Renal cortical epithelial cell (primary cell): ENCODE data around the gene BRME1. TPM values are rescaled to one million over a fixed set of nuclear protein-coding genes. Genes with fewer than 3 reads are reported as not detected.

Experiments used
- total RNA-seq: library from RNA; depleted of rRNA; stranded (reverse); fragments of >200 nt; gene quantifications from 2 replicates; pipeline ENCODE4 v1.2.3, GENCODE V29; 2014

The BRME1 gene
- total RNA-seq, 1 donor from 2014 or later: 0.25 TPM

Other genes with a start within 250 kb of the BRME1 start
- gene MRI1, start 141.6 kb downstream of the BRME1 start, total RNA-seq: 29.0 and 33.1 TPM in 2 replicates
- 46.7 and 48.2 TPM in 2 replicates for gene C19orf53, start 131.7 kb downstream of the BRME1 start, total RNA-seq
- 13.2 and 39.3 TPM in 2 replicates for gene ZSWIM4, start 110.7 kb downstream of the BRME1 start, total RNA-seq
- not detected in 2 replicates for gene NANOS3, start 29.0 kb downstream of the BRME1 start, total RNA-seq
- 4.9 and 18.1 TPM in 2 replicates for gene CC2D1A, start 84 bp upstream of the BRME1 start, total RNA-seq
- 0.17 and 0.89 TPM in 2 replicates for gene PODNL1, start 32.3 kb upstream of the BRME1 start, total RNA-seq
- gene DCAF15, start 46.4 kb upstream of the BRME1 start, total RNA-seq: 10.9 and 15.0 TPM in 2 replicates
- 1.6 and 11.6 TPM in 2 replicates for gene RFX1, start 100.2 kb upstream of the BRME1 start, total RNA-seq
- not detected in 2 replicates for gene RLN3, start 122.0 kb upstream of the BRME1 start, total RNA-seq
- 4.7 and 14.1 TPM in 2 replicates for gene IL27RA, start 125.6 kb upstream of the BRME1 start, total RNA-seq
- gene PALM3, start 156.0 kb upstream of the BRME1 start, total RNA-seq: 0.35 and 0.70 TPM in 2 replicates
- 1.3 and 1.6 TPM in 2 replicates for gene MISP3, start 166.7 kb upstream of the BRME1 start, total RNA-seq
- not detected in 2 replicates for gene C19orf67, start 179.7 kb upstream of the BRME1 start, total RNA-seq
- gene SAMD1, start 184.6 kb upstream of the BRME1 start, total RNA-seq: 13.2 and 35.0 TPM in 2 replicates
- gene PRKACA, start 211.6 kb upstream of the BRME1 start, total RNA-seq: 19.1 and 62.4 TPM in 2 replicates
- 1.1 and 13.7 TPM in 2 replicates for gene ASF1B, start 230.5 kb upstream of the BRME1 start, total RNA-seq